Embryonic facial prominence (tissue), 1 donor: ENCODE measurements around the gene TEX22.
"Not testable (repeated sequence)": the region's sequence is repeated elsewhere in the genome, so short reads cannot be mapped to it uniquely, and the experiment has no call there.

Experiments used
- DNase-seq: peaks from one replicate; pipeline ENCODE4 v3.0.0-alpha.2; 2016; ENCODE audit errors: extremely low spot score

Gene TEX22, protein sequence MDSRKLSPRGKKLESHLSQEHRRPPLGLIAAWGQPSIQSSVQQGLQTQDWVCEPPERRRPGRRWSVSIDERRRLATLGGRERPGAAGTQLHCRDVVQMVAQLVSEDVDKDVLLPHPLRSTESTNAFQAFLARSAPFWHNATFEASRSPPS

DNA sequence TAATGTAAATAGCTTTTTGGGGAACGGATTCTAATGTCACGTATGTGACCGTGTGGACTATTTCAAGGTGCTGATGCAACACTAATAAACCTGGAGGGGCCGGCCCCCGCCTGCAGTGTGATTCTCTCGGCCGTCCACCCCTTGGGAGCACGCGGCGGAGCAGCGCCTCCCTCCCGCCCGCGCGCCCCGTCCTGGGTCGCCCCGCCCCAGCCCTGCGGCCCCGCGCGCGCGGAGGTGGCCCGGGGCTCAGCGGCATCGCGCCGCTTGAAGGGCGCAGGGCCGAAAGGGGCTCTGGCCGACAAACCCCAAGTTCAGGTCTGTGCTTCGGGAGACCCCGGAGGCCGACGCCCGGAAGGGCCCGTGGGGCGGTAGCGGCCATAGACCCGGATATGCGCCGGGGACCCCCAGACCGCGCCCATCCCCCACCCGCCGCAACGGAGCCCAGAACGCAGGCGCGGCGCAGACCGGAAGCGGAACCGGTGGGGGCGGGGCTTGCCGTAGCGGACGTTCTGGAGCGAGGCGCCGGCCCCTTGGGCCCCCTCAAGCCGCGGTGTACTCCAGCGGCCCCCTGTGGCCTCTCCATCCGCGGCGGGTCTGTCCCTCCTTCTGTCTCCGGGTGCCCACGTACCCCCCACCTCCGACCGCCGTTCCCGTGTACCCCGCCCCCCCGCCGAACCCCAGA lies at the start of gene TEX22:
TEX22 (plus strand) TSS at position 495 of the 682 bp plus-strand sequence. CDS start 803 bp downstream, outside the sequence.
- DNase-seq, result peak; percentile 77

DNA sequence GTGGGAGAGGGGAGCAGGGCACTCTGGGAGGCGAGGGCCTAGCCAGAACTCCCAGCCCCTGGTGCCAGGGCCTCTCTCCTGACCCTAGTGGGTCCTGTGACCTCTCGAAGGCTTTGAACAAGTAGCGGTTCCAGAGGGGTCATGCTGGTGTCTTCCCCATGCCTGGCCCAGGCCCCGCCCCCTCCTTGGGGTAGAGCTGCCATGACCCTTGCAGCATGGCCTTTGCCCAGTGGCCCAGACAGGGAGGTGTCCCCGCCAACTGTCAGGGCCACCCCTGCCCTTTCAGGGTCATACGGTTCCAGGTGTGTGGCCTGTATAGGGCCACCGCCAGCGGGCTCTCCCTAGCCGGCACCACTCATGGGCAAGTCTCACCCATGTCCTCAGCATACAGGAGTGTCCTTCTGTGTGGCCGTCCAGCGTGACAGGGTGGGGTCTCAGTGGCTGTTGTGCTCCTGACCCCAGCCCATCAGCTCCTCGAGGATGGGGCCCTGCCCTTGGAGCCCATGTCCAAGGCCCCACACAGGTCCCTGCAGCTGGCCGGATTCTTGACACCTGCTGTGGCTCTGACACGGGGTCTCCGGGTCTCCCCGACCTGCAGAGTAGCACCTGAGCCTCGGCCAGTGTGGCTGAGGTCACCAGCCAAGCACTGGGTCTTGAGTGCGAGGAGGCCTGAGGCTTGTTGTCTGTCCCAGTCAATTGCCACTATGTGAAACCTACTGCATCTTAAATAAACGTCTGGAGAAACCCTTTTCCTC lies 49.2 kb upstream of the TEX22 start:
- no peak for DNase-seq

DNA sequence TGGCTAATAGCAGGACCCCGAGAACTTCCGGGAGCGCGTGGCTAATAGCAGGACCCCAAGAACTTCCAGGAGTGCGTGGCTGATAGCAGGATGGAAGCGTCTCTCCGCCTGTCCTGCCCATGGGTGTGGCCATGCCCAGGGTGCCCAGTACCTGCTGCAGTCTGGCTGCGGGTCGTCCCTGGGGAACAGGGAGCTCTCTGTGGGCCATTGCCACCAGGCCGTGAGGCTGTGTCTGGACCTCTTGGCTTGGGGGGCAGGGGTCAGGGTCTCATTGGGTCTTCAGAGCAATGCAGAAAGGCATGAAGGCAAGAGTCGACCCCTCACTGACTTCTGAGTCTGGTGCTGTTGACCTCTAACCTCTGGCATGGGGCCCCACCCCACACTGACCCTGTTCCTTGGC lies 48.3 kb upstream of the TEX22 start:
- no peak for DNase-seq

DNA sequence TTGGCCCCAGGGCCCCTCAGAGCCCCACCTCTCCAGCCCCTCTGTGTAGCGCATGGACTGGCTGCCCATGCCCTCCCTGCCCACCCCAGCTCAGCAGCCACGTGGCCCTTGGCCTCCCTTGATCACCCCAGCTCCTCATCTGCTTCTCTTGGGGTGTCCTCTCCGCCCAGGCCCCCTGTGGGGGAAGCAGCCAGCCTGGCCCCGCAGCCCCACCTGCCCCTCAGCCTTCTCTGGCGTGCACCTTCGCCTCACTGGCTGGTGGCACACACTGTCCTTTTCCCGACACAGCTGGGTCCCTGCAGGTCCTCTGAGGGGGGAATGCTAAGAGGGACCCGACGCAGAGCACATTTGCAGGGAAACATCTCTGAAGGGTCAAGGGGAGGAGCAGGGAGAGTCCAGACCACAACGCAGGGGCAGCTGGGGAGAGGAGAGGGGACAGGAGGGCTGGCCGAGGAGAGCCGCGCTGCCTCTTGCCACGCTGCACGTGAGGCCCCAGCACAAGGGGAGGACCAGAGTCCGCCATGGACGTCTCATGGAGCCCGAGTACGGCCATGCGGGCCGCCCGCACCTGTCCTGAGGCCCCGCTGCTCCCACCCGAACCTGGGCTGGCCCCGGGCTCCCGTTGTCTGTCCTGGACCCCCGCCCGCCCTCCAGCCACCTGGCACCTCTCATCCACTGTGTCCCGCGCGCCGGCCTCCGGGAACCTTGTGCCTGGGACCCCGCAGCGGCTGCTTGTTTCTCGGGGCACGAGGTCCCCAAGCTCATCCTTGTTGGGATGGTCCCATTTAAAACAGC lies 47.7 kb upstream of the TEX22 start:
- no peak for DNase-seq

DNA sequence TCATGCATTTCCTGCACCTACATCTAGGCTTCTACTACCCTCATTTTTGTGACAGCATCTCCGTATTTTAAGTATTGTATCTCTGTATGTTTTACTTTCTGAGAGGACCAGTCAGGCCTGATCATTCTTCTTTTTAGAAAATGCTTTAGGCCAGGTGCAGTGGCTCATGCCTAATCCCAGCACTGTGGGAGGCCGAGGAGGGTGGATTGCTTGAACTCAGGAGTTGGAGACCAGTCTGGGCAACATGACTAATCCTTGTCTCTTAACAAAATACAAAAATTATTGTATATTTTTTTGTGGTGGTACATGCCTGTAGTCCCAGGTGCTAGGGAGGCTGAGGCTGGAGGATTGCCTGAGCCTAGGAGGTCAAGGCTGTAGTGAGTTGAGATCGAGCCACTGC lies 46.9 kb upstream of the TEX22 start:
- no peak for DNase-seq

DNA sequence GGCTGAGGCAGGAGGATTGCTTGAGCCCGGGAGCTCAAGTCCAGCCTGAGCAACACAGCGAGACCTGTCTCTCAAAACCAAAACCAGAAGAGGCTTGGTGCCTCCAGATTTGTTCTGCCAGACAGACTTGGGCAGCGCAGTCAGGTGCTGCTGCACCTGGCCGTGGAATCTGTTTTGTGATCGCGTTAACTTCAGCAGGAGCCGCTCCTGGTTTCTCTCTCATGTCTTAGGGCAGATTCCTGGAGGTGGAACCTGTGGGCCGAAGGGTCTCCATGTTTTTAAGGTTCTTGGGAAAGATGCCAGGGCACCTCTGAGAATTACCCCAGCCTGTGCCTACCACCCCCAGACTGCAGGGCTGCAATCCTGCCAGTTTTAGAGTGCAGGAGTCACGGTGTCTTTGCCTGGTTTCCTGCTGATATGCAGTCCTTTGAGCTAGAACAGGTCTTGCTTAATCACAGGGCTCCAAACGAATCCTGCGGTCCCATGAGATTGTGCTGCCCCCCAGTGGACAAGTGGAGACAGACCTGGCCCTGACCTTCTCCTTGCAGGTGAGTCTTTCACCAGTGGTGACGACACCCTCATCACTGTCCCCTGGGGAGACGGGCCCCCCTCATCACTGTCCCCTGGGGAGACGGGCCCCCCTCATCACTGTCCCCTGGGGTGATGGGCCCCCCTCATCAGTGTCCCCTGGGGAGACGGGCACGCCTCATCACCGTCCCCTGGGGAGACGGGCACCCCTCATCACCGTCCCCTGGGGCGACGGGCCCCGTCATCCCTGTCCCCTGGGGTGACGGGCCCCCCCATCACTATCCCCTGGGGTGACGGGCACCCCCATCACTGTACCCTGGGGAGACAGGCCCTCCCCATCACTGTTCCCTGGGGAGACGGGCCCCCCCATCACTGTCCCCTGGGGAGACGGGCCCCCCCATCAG lies 46.2 kb upstream of the TEX22 start:
- DNase-seq, result peak; percentile 54

DNA sequence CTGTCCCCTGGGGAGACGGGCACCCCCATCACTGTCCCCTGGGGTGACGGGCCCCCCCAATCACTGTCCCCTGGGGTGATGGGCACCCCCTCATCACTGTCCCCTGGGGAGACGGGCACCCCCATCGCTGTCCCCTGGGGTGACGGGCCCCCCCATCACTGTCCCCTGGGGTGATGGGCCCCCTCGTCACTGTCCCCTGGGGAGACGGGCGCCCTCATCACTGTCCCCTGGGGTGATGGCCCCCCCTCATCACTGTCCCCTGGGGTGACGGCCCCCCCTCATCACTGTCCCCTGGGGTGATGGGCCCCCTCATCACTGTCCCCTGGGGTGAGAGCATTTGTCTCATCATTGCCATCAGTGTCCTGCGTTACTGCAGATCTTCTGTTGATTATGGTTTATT lies 45.2 kb upstream of the TEX22 start:
- no peak for DNase-seq

DNA sequence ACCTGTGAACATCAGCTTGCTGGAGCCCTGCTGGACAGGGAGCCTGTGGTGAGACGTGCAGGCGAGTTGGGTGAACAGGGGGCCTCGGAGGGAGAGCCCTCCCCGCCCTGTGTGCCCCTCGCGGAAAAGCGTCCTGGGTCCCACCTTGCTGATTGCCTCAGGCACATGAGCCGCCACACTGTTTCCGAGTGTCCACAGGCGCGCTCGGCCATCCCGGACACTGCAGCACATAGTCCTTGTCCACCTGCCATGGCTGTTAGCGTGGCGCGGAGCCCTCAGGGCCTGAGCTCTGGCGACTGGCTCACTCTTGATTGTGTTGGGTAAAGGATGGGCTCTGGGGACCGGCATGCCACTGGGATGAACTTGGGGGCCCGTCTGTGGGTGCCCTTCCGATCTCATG lies 43.8 kb upstream of the TEX22 start:
- DNase-seq, result no peak

DNA sequence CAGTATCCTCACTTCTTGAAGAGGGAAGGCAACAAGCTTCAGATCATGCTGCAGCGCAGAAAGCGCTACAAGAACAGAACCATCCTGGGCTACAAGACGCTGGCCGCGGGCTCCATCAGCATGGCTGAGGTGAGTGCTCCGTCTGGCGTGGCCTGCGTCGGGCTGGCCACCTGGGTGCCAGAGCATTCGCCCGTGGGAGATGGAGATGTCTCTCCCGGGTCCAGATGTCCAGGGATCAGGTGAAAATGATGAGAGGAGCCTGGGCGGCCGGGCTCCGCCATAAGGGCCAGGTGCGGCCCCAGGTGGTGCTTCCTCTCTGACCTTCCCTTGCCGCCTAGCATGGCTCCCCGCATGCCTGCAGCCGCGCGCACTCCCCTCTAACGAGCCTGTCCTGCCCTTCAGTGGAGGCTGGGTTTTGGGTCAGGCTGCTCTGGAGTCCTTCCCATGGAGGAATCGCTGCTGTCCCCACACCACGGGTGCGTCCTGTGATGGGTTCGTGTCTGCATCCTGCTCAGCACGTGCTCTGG lies 43.2 kb upstream of the TEX22 start:
- DNase-seq, result no peak

DNA sequence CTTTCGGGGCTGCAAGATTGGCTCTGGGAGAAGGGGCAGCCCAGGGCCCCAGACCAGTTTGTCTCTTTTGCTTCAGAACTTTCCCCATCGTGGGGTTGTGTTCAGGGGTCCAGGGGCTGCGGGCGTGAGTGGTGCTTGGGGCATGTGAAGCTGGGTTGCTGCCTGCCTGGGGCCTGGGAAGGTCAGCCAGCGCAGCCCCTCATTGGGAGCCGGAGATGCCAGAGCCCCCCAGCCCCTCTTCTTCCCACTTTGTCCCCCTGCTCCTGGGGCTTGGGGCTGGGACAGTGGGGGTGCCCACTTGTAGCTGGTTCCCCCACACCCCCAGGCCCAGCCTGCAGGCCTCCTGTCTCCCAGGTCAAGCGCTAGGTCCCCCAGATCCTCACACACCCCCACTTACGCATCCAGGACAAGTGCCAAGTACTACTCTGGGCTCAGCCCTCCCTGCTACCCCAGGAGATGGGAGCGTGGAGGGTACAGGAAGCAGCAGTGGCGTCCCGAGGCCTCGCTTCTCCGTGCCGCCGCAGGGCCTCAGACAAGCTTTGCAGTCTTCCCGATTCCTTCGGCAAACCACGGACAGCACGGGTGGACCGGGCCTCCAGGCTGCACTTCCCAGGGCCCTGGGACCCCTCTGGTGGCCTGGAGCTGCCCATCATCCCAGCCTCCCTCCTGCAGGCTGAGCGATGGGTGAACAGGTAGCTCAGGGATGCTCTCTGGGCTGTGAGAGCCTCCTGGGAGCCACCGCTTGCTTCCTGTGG lies 42.3 kb upstream of the TEX22 start:
- no peak for DNase-seq

DNA sequence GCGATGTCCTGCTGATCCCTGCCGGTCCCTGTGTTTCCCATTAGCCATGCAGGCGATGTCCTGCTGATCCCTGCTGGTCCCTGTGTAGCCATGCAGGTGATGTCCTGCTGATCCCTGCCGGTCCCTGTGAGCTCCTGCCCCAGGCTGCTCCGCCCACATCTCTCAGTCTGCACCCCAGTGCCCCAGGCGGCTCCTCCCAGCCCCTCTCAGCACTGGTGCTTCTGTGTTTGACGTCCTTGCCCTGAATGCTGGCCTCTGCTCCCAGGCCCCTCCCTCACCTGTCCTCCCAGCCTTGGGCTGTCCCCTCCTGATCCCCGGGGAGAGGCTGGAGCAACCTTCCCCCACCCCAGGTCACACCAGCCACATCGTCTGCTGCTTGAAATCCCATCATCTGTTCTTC lies 41.4 kb upstream of the TEX22 start:
- no peak for DNase-seq

DNA sequence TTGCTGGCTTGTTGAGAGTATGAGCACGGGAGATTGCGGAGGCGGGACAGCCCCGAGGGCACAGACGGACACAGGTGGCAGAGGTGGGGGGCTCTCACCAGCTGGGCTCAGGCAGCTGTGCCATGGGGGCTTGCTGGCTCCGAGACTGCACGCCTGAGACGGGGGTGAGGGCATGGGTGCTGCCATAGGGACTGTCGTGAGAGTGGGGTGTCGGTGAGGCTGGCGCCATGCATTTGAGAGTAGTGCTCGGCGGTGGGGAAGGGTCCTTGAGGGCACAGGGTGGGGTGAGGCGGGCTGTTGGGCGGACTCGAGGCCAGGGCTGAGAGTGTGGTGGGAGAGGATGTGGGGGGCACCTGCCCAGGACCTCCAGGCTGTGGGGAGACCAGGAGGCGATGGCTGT lies 40.7 kb upstream of the TEX22 start:
- DNase-seq, result no peak

DNA sequence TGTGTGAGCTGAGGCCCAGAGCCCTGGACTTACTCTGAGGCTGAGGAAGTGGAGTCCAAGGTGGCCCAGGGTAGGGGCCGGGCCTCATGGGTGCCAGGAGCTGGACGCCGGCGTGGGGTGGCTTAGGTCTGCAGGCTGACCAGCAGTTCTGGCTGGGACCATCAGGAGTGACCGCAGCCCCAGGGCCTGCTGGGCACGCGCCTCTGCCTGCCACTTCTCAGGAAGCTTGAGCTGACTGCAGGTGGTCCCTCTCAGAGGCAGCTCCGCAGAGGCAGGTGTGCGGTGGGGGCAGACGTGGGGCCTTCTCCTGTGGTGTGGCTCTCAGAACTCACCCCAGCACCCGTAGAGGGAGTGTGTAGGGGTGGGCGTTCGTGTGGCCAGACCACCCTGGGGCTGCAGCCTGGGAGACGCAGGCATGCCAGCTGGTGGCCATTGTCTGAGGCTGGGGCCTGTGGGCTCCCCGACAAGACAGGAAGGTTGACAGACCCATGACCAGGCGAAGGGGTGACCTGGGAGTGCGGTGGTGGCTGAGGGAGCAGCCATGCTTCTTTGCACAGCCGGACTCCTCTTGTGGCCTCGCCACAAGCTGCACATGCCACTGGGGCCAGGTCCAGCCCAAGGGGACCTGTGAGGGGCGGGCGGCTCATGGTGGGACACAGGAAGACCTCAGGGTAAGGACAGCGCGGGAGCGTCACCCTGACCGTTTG lies 40.0 kb upstream of the TEX22 start:
- DNase-seq, result no peak

DNA sequence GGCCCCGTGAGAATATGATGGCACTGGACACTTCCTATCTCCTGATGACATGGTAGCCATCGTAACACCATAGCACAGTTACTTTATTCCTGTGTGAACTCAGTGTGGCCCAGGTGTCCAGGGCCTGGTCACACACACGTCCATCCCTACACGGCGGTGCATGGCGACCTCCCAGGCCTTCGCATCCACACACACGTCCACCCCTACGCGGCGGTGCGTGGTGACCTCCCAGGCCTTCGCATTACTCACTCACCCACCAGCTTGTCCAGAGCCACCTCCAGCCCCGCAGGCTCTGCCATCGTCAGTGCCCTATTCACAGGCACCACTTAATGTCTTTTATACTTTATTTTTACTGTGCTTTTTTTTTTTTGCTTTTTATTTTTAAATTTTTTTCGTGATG lies 39.4 kb upstream of the TEX22 start:
- no peak for DNase-seq

DNA sequence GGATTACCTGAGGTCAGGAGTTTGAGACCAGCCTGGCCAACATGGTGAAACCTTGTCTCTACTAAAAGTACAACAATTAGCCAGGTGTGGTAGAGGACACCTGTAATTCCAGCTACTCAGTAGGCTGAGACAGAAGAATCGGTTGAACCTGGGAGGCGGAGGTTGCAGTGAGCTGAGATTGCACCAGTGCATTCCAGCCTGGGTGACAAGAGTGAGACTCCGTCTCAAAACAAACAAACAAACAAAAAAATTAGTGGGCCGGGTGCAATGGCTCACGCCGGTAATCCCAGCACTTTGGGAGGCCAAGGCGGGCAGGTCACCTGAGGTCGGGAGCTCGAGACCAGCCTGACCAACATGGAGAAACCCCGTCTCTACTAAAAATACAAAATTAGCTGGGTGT lies 36.9 kb upstream of the TEX22 start:
- not testable (repeated sequence) for DNase-seq

DNA sequence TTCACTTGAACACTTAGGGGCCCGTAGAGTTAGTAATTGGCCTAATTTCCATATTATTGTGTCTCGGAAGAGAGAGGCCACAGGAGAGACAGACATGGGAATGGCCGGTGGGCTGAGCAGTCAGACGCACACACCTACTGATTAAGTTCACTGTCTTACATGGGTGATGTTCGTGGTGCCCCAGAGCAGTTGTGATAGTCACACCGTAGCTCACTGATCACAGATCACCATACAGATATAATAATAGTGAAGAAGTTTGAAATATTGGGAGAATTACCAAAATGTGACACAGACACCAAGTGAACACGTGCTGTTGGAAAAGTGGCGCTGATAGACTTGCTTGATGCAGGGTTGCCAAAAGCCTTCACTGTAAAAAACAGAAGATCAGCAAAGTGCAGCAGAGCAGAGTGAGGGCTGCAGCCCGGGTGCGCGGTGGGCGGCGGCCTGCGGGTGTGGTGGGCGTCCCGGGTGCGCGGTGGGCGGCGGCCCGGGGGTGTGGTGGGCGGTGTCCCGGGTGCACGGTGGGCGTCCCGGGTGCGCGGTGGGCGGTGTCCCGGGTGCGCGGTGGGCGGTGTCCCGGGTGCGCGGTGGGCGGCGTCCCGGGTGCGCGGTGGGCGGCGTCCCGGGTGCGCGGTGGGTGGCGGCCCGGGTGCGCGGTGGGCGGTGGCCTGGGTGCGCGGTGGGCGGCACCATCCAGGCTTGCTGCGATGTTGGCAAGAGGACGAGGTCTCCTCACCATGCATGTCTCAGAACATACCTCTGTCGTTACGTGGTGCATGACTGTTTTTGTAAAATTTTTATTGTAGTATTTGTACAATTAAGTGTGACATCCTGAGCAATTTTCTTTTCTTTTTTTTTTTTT lies 34.3 kb upstream of the TEX22 start:
- no peak for DNase-seq

DNA sequence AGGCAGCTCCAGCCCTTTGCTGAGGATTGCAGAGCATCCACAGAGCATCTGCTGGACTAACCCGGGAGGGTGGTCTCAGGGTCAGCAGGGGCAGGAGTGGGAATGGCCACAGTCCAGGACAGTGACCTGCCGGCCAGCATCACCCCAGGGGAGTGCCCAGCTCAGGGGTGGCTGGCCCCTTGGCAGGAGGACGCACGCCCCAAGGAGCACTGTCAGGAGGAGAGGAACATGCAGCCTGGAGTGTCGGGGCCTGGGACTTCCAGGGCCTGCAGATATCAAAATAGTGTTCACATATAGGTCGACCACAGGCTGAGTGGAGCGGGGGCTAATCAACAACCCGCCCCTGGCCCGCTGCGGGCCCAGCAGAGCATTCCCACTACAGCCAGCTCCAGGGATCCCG lies 33.2 kb upstream of the TEX22 start:
- no peak for DNase-seq

DNA sequence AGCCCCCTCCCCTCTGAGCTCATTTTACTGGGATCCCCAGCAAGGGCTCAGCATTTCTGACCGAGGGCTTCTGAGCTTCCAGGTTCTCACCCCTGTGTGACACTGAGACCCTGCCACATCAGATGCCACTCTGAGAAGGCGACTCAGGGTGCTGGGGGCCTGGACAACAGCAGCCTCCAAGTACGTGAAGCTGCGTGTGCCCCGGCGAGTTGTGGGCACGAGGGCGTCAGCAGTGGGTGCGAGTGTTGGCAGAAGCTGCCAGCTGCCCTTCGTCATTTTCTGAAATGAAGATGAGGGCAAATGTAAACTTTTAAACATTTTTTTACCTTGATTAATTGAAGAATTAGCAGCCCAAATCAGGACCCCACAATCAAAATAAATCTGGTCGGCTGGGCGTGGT lies 32.7 kb upstream of the TEX22 start:
- no peak for DNase-seq
